Measurements from ENCODE around the gene EXOSC10.

EXOSC10 gene

DNA sequence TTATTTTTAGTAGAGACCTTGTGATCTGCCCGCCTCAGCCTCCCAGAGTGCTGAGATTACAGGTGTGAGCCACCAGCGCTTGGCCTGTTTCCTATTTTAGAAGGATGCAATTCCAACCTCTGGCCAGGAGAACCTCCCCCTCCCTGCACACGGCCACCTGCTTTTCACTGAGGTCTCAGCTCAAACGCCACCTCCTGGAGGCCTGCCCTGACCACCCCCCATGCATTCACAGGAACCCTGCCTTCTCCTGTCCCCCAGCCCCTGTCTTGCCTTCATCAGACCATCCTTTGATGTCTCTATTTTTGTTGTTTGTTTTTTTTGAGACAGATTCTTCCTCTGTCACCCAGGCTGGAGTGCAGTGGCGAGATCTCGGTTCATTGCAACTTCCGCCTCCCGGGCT lies 42.2 kb downstream of the EXOSC10 start:
- TF ChIP-seq, protein P1, sequence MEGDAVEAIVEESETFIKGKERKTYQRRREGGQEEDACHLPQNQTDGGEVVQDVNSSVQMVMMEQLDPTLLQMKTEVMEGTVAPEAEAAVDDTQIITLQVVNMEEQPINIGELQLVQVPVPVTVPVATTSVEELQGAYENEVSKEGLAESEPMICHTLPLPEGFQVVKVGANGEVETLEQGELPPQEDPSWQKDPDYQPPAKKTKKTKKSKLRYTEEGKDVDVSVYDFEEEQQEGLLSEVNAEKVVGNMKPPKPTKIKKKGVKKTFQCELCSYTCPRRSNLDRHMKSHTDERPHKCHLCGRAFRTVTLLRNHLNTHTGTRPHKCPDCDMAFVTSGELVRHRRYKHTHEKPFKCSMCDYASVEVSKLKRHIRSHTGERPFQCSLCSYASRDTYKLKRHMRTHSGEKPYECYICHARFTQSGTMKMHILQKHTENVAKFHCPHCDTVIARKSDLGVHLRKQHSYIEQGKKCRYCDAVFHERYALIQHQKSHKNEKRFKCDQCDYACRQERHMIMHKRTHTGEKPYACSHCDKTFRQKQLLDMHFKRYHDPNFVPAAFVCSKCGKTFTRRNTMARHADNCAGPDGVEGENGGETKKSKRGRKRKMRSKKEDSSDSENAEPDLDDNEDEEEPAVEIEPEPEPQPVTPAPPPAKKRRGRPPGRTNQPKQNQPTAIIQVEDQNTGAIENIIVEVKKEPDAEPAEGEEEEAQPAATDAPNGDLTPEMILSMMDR (IDR thresholded peaks at IDR 0.05; ENCODE audit: low read depth, low read length): no peak
- TF ChIP-seq, protein P2, sequence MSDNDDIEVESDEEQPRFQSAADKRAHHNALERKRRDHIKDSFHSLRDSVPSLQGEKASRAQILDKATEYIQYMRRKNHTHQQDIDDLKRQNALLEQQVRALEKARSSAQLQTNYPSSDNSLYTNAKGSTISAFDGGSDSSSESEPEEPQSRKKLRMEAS (IDR thresholded peaks at IDR 0.05; ENCODE audit: low read depth, low read length): no peak
- TF ChIP-seq MYC (IDR thresholded peaks at IDR 0.05; ENCODE audit: low read depth, low read length) (no peak), POLR2A (IDR thresholded peaks at IDR 0.05; ENCODE audit: extremely low read depth, insufficient read length) (no peak)
- no peak overlapping the region for H3K4me3 ChIP-seq (ENCODE audit: low read depth, low read length)
- DNase-seq (ENCODE audit: low read depth): no peak

DNA sequence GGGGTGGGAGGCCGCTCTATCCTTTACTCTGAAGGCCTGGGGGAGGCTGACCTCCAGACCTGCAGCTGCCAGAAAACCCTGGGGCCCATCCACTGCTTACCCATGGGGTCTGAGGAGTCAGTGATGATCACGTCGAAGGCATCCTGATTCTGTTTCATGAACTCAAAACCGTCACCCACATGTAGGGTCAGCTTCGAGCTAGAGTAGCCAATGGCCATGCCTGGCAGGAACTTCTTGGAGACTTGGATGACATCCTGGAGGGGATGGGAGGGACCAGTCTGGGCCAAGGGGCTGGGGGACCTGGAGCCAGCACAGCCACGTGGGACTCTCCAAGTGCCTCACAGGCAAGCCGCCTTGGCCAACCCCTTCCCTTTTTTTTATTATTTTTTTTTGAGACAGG lies 43.2 kb downstream of the EXOSC10 start:
- no peak overlapping the region for H3K4me3 ChIP-seq (ENCODE audit: low read depth, low read length)
- no peak for DNase-seq (ENCODE audit: low read depth)
- TF ChIP-seq MYC (IDR thresholded peaks at IDR 0.05; ENCODE audit: low read depth, low read length) (no peak), POLR2A (IDR thresholded peaks at IDR 0.05; ENCODE audit: extremely low read depth, insufficient read length) (no peak)
- TF ChIP-seq, protein P1 (IDR thresholded peaks at IDR 0.05; ENCODE audit: low read depth, low read length): no peak
- TF ChIP-seq, protein P2 (IDR thresholded peaks at IDR 0.05; ENCODE audit: low read depth, low read length): no peak

DNA sequence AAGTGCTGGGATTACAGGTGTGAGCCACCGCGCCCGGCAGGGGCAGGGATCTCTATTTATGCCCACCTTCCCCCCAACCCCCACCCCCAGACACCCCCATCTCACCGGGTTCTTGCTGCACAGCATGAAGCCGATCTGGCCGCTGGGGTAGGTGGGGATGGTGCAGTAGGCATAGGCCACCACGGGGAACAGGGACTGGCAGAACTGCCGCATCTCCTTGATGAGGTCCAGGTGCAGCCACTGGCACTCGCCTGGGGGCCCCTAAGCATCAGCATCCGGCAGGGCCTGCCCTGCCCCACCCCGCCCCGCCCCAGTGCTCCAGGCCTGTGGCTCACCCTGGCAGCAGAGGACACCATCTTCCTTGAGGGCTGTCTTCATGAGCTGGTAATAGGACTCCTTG lies 44.0 kb downstream of the EXOSC10 start:
- H3K4me3 ChIP-seq (ENCODE audit: low read depth, low read length): no peak overlapping the region
- DNase-seq (ENCODE audit: low read depth): no peak
- TF ChIP-seq MYC (IDR thresholded peaks at IDR 0.05; ENCODE audit: low read depth, low read length): no peak
- TF ChIP-seq POLR2A (IDR thresholded peaks at IDR 0.05; ENCODE audit: extremely low read depth, insufficient read length): no peak
- TF ChIP-seq, protein P2 (IDR thresholded peaks at IDR 0.05; ENCODE audit: low read depth, low read length): no peak
- TF ChIP-seq, protein P1 (IDR thresholded peaks at IDR 0.05; ENCODE audit: low read depth, low read length): no peak

DNA sequence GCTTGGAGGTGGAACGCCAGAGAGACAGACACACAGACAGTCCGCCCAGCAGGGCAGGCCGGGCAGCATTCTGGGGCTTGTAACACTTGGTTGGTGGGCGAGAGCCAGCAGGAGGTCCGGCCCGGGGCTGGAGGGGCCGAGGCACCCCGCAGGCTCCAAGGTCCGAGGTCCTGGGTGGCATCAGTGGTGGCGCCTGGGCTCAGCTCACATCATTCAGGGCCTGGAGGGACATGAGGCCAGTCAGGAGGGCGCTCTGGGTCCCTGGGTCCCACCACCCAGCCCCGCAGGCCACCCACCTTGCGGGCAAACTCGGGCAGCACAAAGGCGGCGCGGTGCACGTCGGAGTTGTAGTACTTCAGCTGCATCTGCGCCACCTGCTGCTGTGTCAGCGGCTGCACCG lies 45.0 kb downstream of the EXOSC10 start:
- TF ChIP-seq, protein P2 (IDR thresholded peaks at IDR 0.05; ENCODE audit: low read depth, low read length): no peak
- TF ChIP-seq POLR2A (IDR thresholded peaks at IDR 0.05; ENCODE audit: extremely low read depth, insufficient read length): no peak
- TF ChIP-seq, protein P1 (IDR thresholded peaks at IDR 0.05; ENCODE audit: low read depth, low read length): no peak
- no peak for DNase-seq (ENCODE audit: low read depth)
- H3K4me3 ChIP-seq (ENCODE audit: low read depth, low read length): no peak overlapping the region

DNA sequence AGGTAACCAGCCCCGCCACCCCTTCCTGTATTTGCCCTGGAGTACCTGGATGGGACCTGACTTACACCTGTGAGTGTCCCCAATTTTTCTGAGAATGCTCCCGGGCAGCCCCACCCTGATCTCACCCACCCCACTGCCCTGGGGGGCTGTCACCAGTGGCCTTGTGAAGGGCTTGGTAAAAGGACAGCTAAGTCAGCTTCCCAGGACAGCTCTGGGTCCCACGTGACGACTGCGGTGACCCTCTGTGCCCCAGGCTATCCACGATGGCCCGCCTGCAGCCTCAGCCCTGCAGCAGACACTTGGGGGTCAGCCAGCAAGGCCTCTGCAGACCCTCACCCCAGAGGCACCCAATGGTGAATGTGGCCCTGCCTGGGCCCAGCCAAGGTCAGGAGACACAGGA lies 45.5 kb downstream of the EXOSC10 start:
- no peak overlapping the region for H3K4me3 ChIP-seq (ENCODE audit: low read depth, low read length)
- TF ChIP-seq POLR2A (IDR thresholded peaks at IDR 0.05; ENCODE audit: extremely low read depth, insufficient read length) (no peak), MYC (IDR thresholded peaks at IDR 0.05; ENCODE audit: low read depth, low read length) (no peak)
- TF ChIP-seq, protein P2 (IDR thresholded peaks at IDR 0.05; ENCODE audit: low read depth, low read length): no peak
- TF ChIP-seq, protein P1 (IDR thresholded peaks at IDR 0.05; ENCODE audit: low read depth, low read length): no peak
- no peak for DNase-seq (ENCODE audit: low read depth)

DNA sequence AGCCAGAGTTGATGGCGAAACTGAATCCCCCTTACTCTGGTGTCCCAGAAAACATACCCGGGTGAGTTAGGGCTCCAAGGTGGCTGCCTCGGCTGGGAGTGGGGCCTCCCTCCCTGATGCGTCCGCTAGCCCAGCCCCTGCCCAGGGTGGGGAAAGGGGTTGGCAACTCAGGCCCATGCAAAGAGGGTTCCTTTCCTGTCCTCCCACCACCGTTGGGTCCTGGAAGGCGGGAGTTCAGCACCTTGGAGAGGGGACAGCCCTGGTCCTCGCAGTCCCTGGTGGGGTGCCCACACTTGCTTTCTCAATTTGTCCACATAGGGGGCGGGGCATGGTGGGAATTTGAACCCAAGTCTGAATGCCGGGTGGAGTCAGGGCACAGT lies 45.9 kb downstream of the EXOSC10 start:
- H3K4me3 ChIP-seq (ENCODE audit: low read depth, low read length): no peak overlapping the region
- DNase-seq (ENCODE audit: low read depth): peak; percentile 65
- TF ChIP-seq, protein P2 (IDR thresholded peaks at IDR 0.05; ENCODE audit: low read depth, low read length): peak; percentile 42; the same call in 1 of the 2 replicates
- TF ChIP-seq MYC (IDR thresholded peaks at IDR 0.05; ENCODE audit: low read depth, low read length): no peak

Measured in NB4 (cell line).